ENCODE measurements around the gene TBXAS1.

The TBXAS1 gene

GRCh38 chr7:139829025-139829774 lies at the start of gene TBXAS1:
TSS of gene TBXAS1 (plus strand) at chr7:139829264. CDS start at chr7:139829391, 127 bp downstream.
- DNase-seq (ENCODE audit: low read depth in 1 of 2, low spot score in 1 of 2) = no peak

- DNase-seq (ENCODE audit: low read depth in 1 of 2, low spot score in 1 of 2) = no peak
These were observed 46.1 kb upstream of the TBXAS1 start for GRCh38 chr7:139782932-139783331.

GRCh38 chr7:139783647-139784385 lies 45.2 kb upstream of the TBXAS1 start:
- no peak for DNase-seq (ENCODE audit: low read depth in 1 of 2, low spot score in 1 of 2)

GRCh38 chr7:139784648-139785047 lies 44.4 kb upstream of the TBXAS1 start:
- no peak for DNase-seq (ENCODE audit: low read depth in 1 of 2, low spot score in 1 of 2)

GRCh38 chr7:139791316-139791715 lies 37.7 kb upstream of the TBXAS1 start:
- DNase-seq (ENCODE audit: low read depth in 1 of 2, low spot score in 1 of 2) = no peak

- DNase-seq (ENCODE audit: low read depth in 1 of 2, low spot score in 1 of 2) = no peak
These were observed 31.5 kb upstream of the TBXAS1 start for GRCh38 chr7:139797607-139798006.

GRCh38 chr7:139798221-139798620 lies 30.8 kb upstream of the TBXAS1 start:
- DNase-seq (ENCODE audit: low read depth in 1 of 2, low spot score in 1 of 2) = no peak

GRCh38 chr7:139798892-139799291 lies 30.2 kb upstream of the TBXAS1 start:
- no peak for DNase-seq (ENCODE audit: low read depth in 1 of 2, low spot score in 1 of 2)

- no peak for DNase-seq (ENCODE audit: low read depth in 1 of 2, low spot score in 1 of 2)
These were observed 29.5 kb upstream of the TBXAS1 start for GRCh38 chr7:139799586-139799985.

- no peak for DNase-seq (ENCODE audit: low read depth in 1 of 2, low spot score in 1 of 2)
These were observed 24.5 kb upstream of the TBXAS1 start for GRCh38 chr7:139804571-139804970.

- no peak for DNase-seq (ENCODE audit: low read depth in 1 of 2, low spot score in 1 of 2)
These were observed 22.1 kb upstream of the TBXAS1 start for GRCh38 chr7:139807009-139807408.

- DNase-seq (ENCODE audit: low read depth in 1 of 2, low spot score in 1 of 2) = no peak
These were observed 20.6 kb upstream of the TBXAS1 start for GRCh38 chr7:139808427-139808826.

GRCh38 chr7:139808846-139809442 lies 20.1 kb upstream of the TBXAS1 start:
- no peak for DNase-seq (ENCODE audit: low read depth in 1 of 2, low spot score in 1 of 2)

GRCh38 chr7:139811066-139811465 lies 18.0 kb upstream of the TBXAS1 start:
- no peak for DNase-seq (ENCODE audit: low read depth in 1 of 2, low spot score in 1 of 2)

- DNase-seq (ENCODE audit: low read depth in 1 of 2, low spot score in 1 of 2) = no peak
These were observed 15.9 kb upstream of the TBXAS1 start for GRCh38 chr7:139813151-139813550.

GRCh38 chr7:139813689-139814088 lies 15.4 kb upstream of the TBXAS1 start:
- DNase-seq (ENCODE audit: low read depth in 1 of 2, low spot score in 1 of 2) = no peak

- no peak for DNase-seq (ENCODE audit: low read depth in 1 of 2, low spot score in 1 of 2)
These were observed 11.8 kb upstream of the TBXAS1 start for GRCh38 chr7:139817249-139817648.

GRCh38 chr7:139820089-139820488 lies 9.0 kb upstream of the TBXAS1 start:
- DNase-seq (ENCODE audit: low read depth in 1 of 2, low spot score in 1 of 2) = no peak

GRCh38 chr7:139821349-139822105 lies 7.5 kb upstream of the TBXAS1 start:
- DNase-seq (ENCODE audit: low read depth in 1 of 2, low spot score in 1 of 2) = no peak

- no peak for DNase-seq (ENCODE audit: low read depth in 1 of 2, low spot score in 1 of 2)
These were observed 6.2 kb upstream of the TBXAS1 start for GRCh38 chr7:139822855-139823254.

- DNase-seq (ENCODE audit: low read depth in 1 of 2, low spot score in 1 of 2) = no peak
These were observed 5.0 kb upstream of the TBXAS1 start for GRCh38 chr7:139823959-139824521.
